ENCODE measurements around the gene ZXDA.

GRCh38 chrX:57901466-57901865, 8.8 kb downstream of the ZXDA start:
- no peak for TF ChIP-seq POLR2A (IDR thresholded peaks at IDR 0.05)
- TF ChIP-seq, protein P1, sequence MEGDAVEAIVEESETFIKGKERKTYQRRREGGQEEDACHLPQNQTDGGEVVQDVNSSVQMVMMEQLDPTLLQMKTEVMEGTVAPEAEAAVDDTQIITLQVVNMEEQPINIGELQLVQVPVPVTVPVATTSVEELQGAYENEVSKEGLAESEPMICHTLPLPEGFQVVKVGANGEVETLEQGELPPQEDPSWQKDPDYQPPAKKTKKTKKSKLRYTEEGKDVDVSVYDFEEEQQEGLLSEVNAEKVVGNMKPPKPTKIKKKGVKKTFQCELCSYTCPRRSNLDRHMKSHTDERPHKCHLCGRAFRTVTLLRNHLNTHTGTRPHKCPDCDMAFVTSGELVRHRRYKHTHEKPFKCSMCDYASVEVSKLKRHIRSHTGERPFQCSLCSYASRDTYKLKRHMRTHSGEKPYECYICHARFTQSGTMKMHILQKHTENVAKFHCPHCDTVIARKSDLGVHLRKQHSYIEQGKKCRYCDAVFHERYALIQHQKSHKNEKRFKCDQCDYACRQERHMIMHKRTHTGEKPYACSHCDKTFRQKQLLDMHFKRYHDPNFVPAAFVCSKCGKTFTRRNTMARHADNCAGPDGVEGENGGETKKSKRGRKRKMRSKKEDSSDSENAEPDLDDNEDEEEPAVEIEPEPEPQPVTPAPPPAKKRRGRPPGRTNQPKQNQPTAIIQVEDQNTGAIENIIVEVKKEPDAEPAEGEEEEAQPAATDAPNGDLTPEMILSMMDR (IDR thresholded peaks at IDR 0.05) = no peak
- no peak for TF ChIP-seq EP300 (IDR thresholded peaks at IDR 0.05)

Data from tibial nerve (tissue), 4 donors.